ENCODE measurements around the gene SUPT20HL2. TPM values are rescaled to one million over a fixed set of nuclear protein-coding genes. Genes with fewer than 3 reads are reported as not detected.

The SUPT20HL2 gene
- total and polyA plus RNA-seq, 2 of the 8 experiments (the other 6 are each of a cell fraction or from before 2014, with no cell fraction given): not detected

- TF ChIP-seq SAP30 (IDR thresholded peaks at IDR 0.05; ENCODE audit: insufficient read depth, insufficient replicate concordance, low read length) (no peak), CTBP2 (IDR thresholded peaks at IDR 0.05; ENCODE audit: borderline replicate concordance, insufficient read depth, insufficient read length, low read length) (no peak)
Measured at GRCh38 chrX:24264383-24264782, 49.5 kb downstream of the SUPT20HL2 start (continued).
